Measurements from ENCODE around the gene HNRNPK. TPM values are rescaled to one million over a fixed set of nuclear protein-coding genes. Genes with fewer than 3 reads are reported as not detected.

HNRNPK gene
- total and polyA plus RNA-seq, 4 donors = 137 to 403 (median 231) TPM

DNA sequence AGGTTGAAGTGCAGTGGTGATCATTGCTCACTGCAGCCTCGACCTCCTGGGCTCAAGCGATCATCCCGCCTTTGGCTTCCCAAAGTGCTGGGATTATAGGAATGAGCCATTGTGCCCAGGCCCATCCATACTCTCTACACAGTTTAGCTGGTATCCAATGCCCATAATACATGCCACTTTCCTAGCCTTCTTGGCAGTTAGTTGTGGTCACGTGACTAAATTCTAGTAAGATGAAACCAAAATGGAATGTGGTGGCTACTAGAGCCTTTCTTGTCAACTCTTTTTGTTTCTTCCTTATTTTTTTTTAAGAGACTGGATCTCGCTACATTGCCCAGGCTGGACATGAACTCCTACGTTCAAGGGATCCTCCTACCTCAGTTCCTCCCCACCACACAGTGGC lies 43.5 kb downstream of the HNRNPK start (continued):
- TF ChIP-seq, protein P1, sequence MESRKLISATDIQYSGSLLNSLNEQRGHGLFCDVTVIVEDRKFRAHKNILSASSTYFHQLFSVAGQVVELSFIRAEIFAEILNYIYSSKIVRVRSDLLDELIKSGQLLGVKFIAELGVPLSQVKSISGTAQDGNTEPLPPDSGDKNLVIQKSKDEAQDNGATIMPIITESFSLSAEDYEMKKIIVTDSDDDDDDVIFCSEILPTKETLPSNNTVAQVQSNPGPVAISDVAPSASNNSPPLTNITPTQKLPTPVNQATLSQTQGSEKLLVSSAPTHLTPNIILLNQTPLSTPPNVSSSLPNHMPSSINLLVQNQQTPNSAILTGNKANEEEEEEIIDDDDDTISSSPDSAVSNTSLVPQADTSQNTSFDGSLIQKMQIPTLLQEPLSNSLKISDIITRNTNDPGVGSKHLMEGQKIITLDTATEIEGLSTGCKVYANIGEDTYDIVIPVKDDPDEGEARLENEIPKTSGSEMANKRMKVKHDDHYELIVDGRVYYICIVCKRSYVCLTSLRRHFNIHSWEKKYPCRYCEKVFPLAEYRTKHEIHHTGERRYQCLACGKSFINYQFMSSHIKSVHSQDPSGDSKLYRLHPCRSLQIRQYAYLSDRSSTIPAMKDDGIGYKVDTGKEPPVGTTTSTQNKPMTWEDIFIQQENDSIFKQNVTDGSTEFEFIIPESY (IDR thresholded peaks at IDR 0.05) = no peak
- TF ChIP-seq EGR1 (IDR thresholded peaks at IDR 0.05; ENCODE audit: low read depth in 2 of 2) (no peak), GABPA (IDR thresholded peaks at IDR 0.05 in 1 of 2, conservative IDR thresholded peaks at IDR 0.05 in 1 of 2) (no peak)

GRCh38 chr9:83935276-83935935 lies 44.6 kb downstream of the HNRNPK start:
- 89% methylated on average over 3 of the region's 3 CpGs for WGBS
- no peak overlapping the region for H3K27ac ChIP-seq (ENCODE audit: low read depth in 1 of 2, low read length in 2 of 2)

More at GRCh38 chr9:83935276-83935935, 44.6 kb downstream of the HNRNPK start:
- DNase-seq (ENCODE audit: low spot score) = no peak
- no peak overlapping the region for H3K9ac ChIP-seq (ENCODE audit: low read depth in 1 of 2, low read length in 2 of 2)
- no peaks in the 10 kb centered on the region for H3K9me3 ChIP-seq (ENCODE audit: control insufficient read depth in 4 of 4, low read length in 3 of 4)
- H3K4me3 ChIP-seq (ENCODE audit: low read depth in 1 of 3, low read length in 3 of 3) = no peak overlapping the region
- no peak for TF ChIP-seq RXRA (IDR thresholded peaks at IDR 0.05)
- TF ChIP-seq NR2F2 (IDR thresholded peaks at IDR 0.05) = no peak
- TF ChIP-seq, protein P2, sequence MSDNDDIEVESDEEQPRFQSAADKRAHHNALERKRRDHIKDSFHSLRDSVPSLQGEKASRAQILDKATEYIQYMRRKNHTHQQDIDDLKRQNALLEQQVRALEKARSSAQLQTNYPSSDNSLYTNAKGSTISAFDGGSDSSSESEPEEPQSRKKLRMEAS (IDR thresholded peaks at IDR 0.05) = no peak
- TF ChIP-seq YY1 (IDR thresholded peaks at IDR 0.05) = no peak
- no peak for TF ChIP-seq FOXA2 (IDR thresholded peaks at IDR 0.05)
- TF ChIP-seq RAD21 (IDR thresholded peaks at IDR 0.05) = no peak
- TF ChIP-seq, protein P1 (IDR thresholded peaks at IDR 0.05) = no peak
- no peak for TF ChIP-seq JUND (IDR thresholded peaks at IDR 0.05)
- TF ChIP-seq, protein P3, sequence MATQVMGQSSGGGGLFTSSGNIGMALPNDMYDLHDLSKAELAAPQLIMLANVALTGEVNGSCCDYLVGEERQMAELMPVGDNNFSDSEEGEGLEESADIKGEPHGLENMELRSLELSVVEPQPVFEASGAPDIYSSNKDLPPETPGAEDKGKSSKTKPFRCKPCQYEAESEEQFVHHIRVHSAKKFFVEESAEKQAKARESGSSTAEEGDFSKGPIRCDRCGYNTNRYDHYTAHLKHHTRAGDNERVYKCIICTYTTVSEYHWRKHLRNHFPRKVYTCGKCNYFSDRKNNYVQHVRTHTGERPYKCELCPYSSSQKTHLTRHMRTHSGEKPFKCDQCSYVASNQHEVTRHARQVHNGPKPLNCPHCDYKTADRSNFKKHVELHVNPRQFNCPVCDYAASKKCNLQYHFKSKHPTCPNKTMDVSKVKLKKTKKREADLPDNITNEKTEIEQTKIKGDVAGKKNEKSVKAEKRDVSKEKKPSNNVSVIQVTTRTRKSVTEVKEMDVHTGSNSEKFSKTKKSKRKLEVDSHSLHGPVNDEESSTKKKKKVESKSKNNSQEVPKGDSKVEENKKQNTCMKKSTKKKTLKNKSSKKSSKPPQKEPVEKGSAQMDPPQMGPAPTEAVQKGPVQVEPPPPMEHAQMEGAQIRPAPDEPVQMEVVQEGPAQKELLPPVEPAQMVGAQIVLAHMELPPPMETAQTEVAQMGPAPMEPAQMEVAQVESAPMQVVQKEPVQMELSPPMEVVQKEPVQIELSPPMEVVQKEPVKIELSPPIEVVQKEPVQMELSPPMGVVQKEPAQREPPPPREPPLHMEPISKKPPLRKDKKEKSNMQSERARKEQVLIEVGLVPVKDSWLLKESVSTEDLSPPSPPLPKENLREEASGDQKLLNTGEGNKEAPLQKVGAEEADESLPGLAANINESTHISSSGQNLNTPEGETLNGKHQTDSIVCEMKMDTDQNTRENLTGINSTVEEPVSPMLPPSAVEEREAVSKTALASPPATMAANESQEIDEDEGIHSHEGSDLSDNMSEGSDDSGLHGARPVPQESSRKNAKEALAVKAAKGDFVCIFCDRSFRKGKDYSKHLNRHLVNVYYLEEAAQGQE (IDR thresholded peaks at IDR 0.05) = no peak
- TF ChIP-seq HNF4A (conservative IDR thresholded peaks at IDR 0.05) = no peak
- no peak for TF ChIP-seq TAF1 (conservative IDR thresholded peaks at IDR 0.05)
- peaks cover 4 to 9% (median 6%) of the 10 kb centered on the region in 4 donors for H3K4me1 ChIP-seq (ENCODE audit: control insufficient read depth in 4 of 4, insufficient read depth in 4 of 4, low read length in 3 of 4)
- no peaks in the 10 kb centered on the region for H3K27me3 ChIP-seq (ENCODE audit: control insufficient read depth in 4 of 4, insufficient read depth in 4 of 4, low read length in 3 of 4)
- peaks cover 0 to 6% (median 2%) of the 10 kb centered on the region in 4 donors for H3K36me3 ChIP-seq (ENCODE audit: control insufficient read depth in 4 of 4, insufficient read depth in 3 of 4, low read depth in 1 of 4, low read length in 3 of 4)

Measured in liver (tissue), 9 donors.